Lower leg skin (tissue), 3 donors: ENCODE measurements around the gene ZBTB12.

ENCODE experiments used
- CTCF ChIP-seq, 3 donors: fragments of 450-650 bp; IDR thresholded peaks; one replicate each; pipeline ENCODE4 v1.5.1; 2016; ENCODE audit warnings: antibody characterized with exemption in 3 of 3, mild to moderate bottlenecking in 3 of 3, moderate library complexity in 2 of 3
- POLR2A ChIP-seq, 2 donors: fragments of 450-650 bp; IDR thresholded peaks; one replicate each; pipeline ENCODE4 v1.6.1; 2016 to 2017; ENCODE audit warnings: antibody characterized with exemption in 2 of 2, mild to moderate bottlenecking in 1 of 2, moderate library complexity in 1 of 2

GRCh38 chr6:31947864-31948263, 46.0 kb upstream of the ZBTB12 start:
- no peak for TF ChIP-seq CTCF (IDR thresholded peaks at IDR 0.05)
- no peak for TF ChIP-seq POLR2A (IDR thresholded peaks at IDR 0.05)
